ENCODE results near the gene MEGF6.

DNA sequence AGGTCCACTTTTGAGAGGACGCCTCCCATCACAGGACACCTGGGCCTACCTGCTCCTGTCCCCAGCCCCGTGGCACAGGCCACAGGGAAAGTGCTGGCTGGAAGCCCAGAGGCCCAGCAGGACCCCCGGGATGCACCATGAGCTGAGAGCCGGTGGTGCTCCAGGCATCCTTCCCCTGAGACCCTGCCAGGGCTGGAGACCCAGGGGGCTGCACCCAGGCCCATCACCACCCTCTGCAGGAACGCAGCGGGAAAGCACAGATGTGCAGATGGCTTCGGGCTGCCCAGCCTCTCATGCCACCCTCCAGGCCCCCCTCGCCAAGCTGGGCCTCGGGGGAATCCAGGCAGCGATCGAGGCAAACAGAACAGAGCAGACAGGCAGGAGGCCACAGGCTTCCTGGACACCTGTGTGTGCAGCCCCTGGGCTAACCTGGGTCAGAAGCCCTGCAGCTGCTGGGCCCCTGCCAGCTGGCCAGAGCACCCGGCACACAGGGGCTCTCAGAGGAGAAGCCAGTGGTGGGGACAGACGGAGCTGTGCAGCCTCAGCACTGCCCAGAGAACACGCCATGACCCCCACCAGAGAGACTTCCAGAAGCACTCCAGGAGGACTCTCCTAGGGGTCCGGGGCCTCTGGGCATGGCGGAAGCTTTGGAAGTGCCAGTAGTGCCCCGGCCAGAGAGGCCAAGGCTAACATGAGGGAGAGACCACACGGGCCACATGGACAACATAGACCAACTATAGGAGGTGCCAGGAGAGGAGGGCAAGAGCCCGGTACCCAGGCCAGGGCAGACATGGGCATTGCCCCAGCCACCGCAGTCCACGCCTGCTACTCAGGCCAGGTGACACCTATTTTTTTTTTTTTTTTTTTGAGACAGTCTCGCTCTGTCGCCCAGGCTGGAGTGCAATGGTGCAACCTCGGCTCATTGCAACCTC is 85.5 kb downstream of the MEGF6 start:
- no peak for TF ChIP-seq POLR2A (IDR thresholded peaks at IDR 0.05; ENCODE audit: control extremely low read depth in 1 of 2, low read depth in 2 of 2, low read length in 2 of 2)
- no peak for TF ChIP-seq SP1 (IDR thresholded peaks at IDR 0.05; ENCODE audit: low read depth, low read length)
- TF ChIP-seq, protein P1, sequence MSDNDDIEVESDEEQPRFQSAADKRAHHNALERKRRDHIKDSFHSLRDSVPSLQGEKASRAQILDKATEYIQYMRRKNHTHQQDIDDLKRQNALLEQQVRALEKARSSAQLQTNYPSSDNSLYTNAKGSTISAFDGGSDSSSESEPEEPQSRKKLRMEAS (IDR thresholded peaks at IDR 0.05) = no peak
- no peak for TF ChIP-seq EP300 (IDR thresholded peaks at IDR 0.05; ENCODE audit: borderline replicate concordance in 1 of 2, low read depth in 2 of 2, low read length in 2 of 2)
- no peak for TF ChIP-seq CEBPB (IDR thresholded peaks at IDR 0.05; ENCODE audit: low read depth, low read length)

Measured in H1 (cell line).